Skeletal muscle satellite cell (primary cell): Measurements from ENCODE around the gene SPDEF.
A peak's percentile ranks its signal among the peaks of the same experiment; 100 is the strongest.

Experiments used
- H3K27me3 ChIP-seq: 2 replicates; pipeline ENCODE4 v1.7.0; 2013; ENCODE audit warnings: low read length; ENCODE audit not compliant: control insufficient read depth, insufficient read depth
- H3K36me3 ChIP-seq: 2 replicates; pipeline ENCODE4 v1.7.0; 2013; ENCODE audit warnings: mild to moderate bottlenecking, control low read depth, low read length; ENCODE audit not compliant: insufficient read depth
- H3K4me1 ChIP-seq: 2 replicates; pipeline ENCODE4 v1.7.0; 2013; ENCODE audit warnings: low read length; ENCODE audit not compliant: control insufficient read depth, insufficient read depth
- H3K4me2 ChIP-seq: 2 replicates; pipeline ENCODE4 v1.7.0; 2013; ENCODE audit warnings: mild to moderate bottlenecking, low read length
- H3K4me3 ChIP-seq: 2 replicates; pipeline ENCODE4 v1.7.0; 2013; ENCODE audit warnings: low read length
- H3K9ac ChIP-seq: 2 replicates; pipeline ENCODE4 v1.7.0; 2013; ENCODE audit warnings: mild to moderate bottlenecking, low read depth, low read length, moderate library complexity
- H3K9me3 ChIP-seq: replicated peaks from 2 replicates; pipeline ENCODE4 v1.7.0; 2013; ENCODE audit warnings: mild to moderate bottlenecking, control low read depth, low read length

The SPDEF gene

GRCh38 chr6:34515473-34516387, 40.4 kb downstream of the SPDEF start:
- no peaks in the 10 kb centered on the region for H3K9me3 ChIP-seq
- no peak overlapping the region for H3K4me2 ChIP-seq
- no peak overlapping the region for H3K4me3 ChIP-seq
- no peak overlapping the region for H3K9ac ChIP-seq
- no peaks in the 10 kb centered on the region for H3K4me1 ChIP-seq
- H3K36me3 ChIP-seq, result no peaks in the 10 kb centered on the region
- H3K27me3 ChIP-seq, result peaks cover 45% of the 10 kb centered on the region

DNA sequence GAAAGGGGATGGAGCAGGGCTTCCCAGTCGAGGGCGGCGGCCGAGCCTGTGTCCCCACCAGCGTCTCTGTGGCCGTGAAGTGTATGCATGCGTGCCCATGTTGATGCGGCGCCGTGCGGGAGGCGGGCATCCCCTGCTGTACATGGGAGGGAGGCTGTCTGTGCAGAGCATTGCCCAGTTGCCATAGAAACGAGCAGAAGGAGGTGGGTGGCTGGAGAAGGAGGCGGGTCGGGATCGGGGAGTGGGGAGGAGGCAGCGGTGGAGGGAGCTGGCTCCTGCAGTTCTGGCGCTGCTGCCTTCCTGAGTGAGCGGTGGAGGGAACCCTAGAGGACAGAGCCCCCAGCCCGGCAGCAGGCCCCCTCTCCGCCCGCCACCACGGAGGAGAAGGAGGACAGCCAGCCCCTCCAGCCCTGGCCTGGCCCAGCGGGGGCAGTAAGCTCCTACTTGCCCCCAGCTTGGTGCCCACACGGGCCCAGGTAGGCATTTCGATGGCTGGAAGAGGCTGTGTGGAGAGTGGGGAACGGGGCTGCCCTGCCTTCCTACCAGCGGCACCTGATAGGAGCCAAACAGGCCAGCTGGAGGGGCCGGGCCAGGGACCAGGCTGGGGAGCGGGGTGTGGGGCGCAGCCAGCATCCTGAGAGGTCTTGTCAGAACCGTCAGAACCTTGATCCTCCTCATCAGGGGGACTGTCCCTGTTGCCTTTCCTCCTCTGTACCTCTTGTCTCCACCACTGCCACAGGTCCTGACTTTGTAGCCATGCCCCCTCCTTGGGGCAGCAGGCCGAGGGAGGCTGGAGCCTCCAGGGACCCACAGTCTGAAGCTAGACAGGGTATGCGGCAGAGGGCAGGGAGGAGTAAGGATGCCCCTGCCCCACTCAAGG, 41.3 kb downstream of the SPDEF start:
- Histone ChIP-seq H3K9me3 (no peaks in the 10 kb centered on the region), H3K36me3 (no peaks in the 10 kb centered on the region), H3K4me2 (peak overlapping the region; percentile 54), H3K27me3 (peaks cover 45% of the 10 kb centered on the region), H3K9ac (no peak overlapping the region), H3K4me1 (no peaks in the 10 kb centered on the region), H3K4me3 (no peak overlapping the region)

DNA sequence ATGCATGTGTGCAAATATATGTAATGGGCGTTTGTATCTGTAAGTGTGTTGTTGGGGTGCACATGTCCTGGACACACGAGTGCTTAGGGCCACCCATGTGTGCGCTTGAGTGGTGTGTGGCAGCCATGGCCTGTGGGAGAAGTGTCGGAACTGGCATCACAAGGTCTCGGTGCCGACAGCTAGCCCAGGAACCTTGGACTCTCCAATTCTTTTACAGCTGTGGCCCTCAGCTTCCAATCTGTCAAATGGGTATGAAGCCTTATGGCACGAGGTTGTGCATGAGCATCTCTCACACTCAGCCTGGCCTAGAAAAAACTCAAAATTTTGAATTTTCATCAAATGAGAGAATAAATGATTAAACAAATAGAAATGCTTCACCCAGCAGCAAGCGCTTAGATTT, 42.0 kb downstream of the SPDEF start:
- Histone ChIP-seq H3K4me3 (no peak overlapping the region), H3K36me3 (no peaks in the 10 kb centered on the region), H3K4me1 (no peaks in the 10 kb centered on the region), H3K4me2 (no peak overlapping the region), H3K27me3 (peaks cover 45% of the 10 kb centered on the region), H3K9ac (no peak overlapping the region), H3K9me3 (no peaks in the 10 kb centered on the region)

DNA sequence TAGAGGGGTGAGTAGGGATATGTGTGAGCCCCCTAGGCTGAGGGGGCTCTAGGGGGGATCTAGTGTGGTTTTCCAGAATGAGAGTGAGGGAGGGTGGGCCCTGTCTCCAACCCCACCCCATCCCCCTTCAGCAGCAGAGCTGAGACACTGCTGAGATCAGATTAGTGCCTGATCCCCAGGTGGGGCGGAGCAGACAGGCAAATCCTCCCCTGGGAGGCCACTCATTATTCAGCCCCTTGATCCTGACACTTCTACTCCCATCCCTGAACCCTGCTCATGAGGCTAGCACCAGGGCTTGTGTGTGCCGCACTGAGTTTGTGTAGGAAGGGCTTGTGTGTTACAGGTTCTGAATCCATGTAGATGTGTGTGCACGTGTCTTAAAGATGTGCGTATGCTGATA, 42.5 kb downstream of the SPDEF start:
- H3K27me3 ChIP-seq, result peaks cover 45% of the 10 kb centered on the region
- H3K9me3 ChIP-seq, result no peaks in the 10 kb centered on the region
- H3K36me3 ChIP-seq, result no peaks in the 10 kb centered on the region
- no peak overlapping the region for H3K9ac ChIP-seq
- H3K4me2 ChIP-seq, result no peak overlapping the region
- no peak overlapping the region for H3K4me3 ChIP-seq
- H3K4me1 ChIP-seq, result no peaks in the 10 kb centered on the region

DNA sequence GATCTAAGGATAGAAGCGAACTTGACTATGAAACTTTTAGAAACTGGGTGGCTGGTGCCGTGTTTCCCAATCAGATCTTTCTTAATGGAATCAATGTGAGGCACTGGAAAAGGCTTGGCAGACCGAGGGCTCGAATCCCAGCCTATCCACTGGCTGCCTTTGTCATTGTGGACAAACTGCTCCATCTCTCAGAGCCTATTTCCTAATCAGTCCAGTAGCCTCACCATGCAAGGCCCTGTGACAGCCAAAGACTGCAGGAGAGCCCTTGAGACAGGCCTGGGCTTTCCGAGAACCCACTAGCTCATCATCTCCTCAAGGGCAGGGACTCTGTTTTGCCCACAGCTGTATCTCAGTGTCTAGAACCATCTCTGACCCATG, 43.4 kb downstream of the SPDEF start:
- Histone ChIP-seq H3K27me3 (peaks cover 43% of the 10 kb centered on the region), H3K4me1 (no peaks in the 10 kb centered on the region), H3K9me3 (no peaks in the 10 kb centered on the region), H3K4me3 (no peak overlapping the region), H3K9ac (no peak overlapping the region), H3K4me2 (no peak overlapping the region), H3K36me3 (no peaks in the 10 kb centered on the region)

GRCh38 chr6:34511915-34512737, 44.0 kb downstream of the SPDEF start:
- no peaks in the 10 kb centered on the region for H3K4me1 ChIP-seq
- no peak overlapping the region for H3K9ac ChIP-seq
- no peak overlapping the region for H3K4me2 ChIP-seq
- no peaks in the 10 kb centered on the region for H3K9me3 ChIP-seq
- no peak overlapping the region for H3K4me3 ChIP-seq
- peaks cover 43% of the 10 kb centered on the region for H3K27me3 ChIP-seq
- H3K36me3 ChIP-seq, result no peaks in the 10 kb centered on the region

GRCh38 chr6:34511214-34511914, 44.8 kb downstream of the SPDEF start:
- Histone ChIP-seq H3K4me3 (no peak overlapping the region), H3K9me3 (no peaks in the 10 kb centered on the region), H3K4me2 (no peak overlapping the region), H3K36me3 (no peaks in the 10 kb centered on the region), H3K9ac (no peak overlapping the region), H3K4me1 (no peaks in the 10 kb centered on the region), H3K27me3 (peaks cover 40% of the 10 kb centered on the region)

- Histone ChIP-seq H3K27me3 (peaks cover 34% of the 10 kb centered on the region), H3K9ac (no peak overlapping the region), H3K4me1 (no peaks in the 10 kb centered on the region), H3K4me2 (no peak overlapping the region), H3K36me3 (no peaks in the 10 kb centered on the region), H3K9me3 (no peaks in the 10 kb centered on the region), H3K4me3 (no peak overlapping the region)
Measured at GRCh38 chr6:34510299-34510698, 45.8 kb downstream of the SPDEF start.

DNA sequence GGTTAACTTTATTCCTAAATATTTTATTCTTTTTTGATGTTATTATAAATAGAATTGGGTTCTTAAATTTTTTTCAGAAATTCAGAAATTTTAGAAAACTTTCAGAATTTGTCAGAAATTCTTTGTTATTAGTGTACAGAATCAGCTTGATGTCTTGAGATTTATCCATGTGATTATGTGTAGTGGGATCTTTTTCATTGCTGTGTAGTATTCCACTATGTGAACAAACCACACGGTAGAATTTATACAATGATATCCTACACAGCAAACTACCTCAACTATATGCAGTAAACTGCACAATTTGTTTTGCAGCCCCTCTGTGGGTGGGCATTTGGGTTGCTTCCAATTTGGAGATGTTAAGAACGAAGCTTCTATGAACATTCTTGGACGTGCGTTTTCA, 46.3 kb downstream of the SPDEF start:
- no peaks in the 10 kb centered on the region for H3K9me3 ChIP-seq
- no peak overlapping the region for H3K4me2 ChIP-seq
- no peak overlapping the region for H3K4me3 ChIP-seq
- peaks cover 28% of the 10 kb centered on the region for H3K27me3 ChIP-seq
- no peak overlapping the region for H3K9ac ChIP-seq
- no peaks in the 10 kb centered on the region for H3K36me3 ChIP-seq
- no peaks in the 10 kb centered on the region for H3K4me1 ChIP-seq

DNA sequence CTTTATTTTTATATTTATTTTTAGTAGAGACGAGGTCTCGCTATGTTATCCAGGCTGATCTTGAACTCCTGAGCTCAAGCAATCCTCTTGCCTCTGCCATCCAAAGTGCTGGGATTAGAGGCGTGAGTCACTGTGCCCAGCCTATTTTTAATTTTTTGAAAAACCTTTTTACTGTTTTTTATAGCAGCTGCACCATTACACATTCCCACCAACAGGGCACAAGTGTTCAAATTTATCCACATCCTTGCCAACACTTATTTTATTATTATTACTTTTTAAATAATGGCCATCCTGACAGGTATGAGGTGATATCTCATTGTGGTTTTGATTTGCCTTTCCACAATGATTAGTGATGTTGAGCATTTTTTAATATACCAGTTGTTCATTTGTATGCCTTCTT, 47.7 kb downstream of the SPDEF start:
- no peaks in the 10 kb centered on the region for H3K9me3 ChIP-seq
- H3K27me3 ChIP-seq, result peaks cover 16% of the 10 kb centered on the region
- no peaks in the 10 kb centered on the region for H3K36me3 ChIP-seq

More for the DNA sequence above, 47.7 kb downstream of the SPDEF start:
- Histone ChIP-seq H3K4me1 (no peaks in the 10 kb centered on the region), H3K9ac (no peak overlapping the region), H3K4me2 (no peak overlapping the region), H3K4me3 (no peak overlapping the region)
